Activated naive CD4-positive, alpha-beta T cell treated with anti-CD3 and anti-CD28 coated beads, Interleukin-2, amount 10 ng/mL, durations not matched to agents 7 days and 5 days (primary cell): ENCODE data around the gene NABP2.

Source experiments
- CTCF ChIA-PET: fragments of 350-600 bp; sonication (Branson Sonifier 250); formaldehyde crosslinking; loops from one replicate; lab custom pipeline; 2021; ENCODE audit warnings: antibody characterized with exemption; lab: Charles Lee
- DNase-seq: peaks from one replicate; pipeline ENCODE4 v3.0.0-alpha.2; 2020
- H3K27ac Mint-ChIP-seq: one replicate; pipeline ENCODE4 v1.8.0; 2021; ENCODE audit warnings: mild to moderate bottlenecking, moderate library complexity, mixed read lengths
- H3K27me3 Mint-ChIP-seq: one replicate; pipeline ENCODE4 v1.8.0; 2021; ENCODE audit warnings: mild to moderate bottlenecking, mixed read lengths
- H3K36me3 Mint-ChIP-seq: one replicate; pipeline ENCODE4 v1.8.0; 2021; ENCODE audit warnings: mixed read lengths
- H3K4me1 Mint-ChIP-seq: one replicate; pipeline ENCODE4 v1.8.0; 2021; ENCODE audit warnings: mixed read lengths
- H3K4me3 Mint-ChIP-seq: one replicate; pipeline ENCODE4 v1.8.0; 2021; ENCODE audit warnings: mild to moderate bottlenecking, moderate library complexity, mixed read lengths
- H3K9me3 Mint-ChIP-seq: one replicate; pipeline ENCODE4 v1.8.0; 2021; ENCODE audit warnings: mixed read lengths

NABP2 gene

DNA sequence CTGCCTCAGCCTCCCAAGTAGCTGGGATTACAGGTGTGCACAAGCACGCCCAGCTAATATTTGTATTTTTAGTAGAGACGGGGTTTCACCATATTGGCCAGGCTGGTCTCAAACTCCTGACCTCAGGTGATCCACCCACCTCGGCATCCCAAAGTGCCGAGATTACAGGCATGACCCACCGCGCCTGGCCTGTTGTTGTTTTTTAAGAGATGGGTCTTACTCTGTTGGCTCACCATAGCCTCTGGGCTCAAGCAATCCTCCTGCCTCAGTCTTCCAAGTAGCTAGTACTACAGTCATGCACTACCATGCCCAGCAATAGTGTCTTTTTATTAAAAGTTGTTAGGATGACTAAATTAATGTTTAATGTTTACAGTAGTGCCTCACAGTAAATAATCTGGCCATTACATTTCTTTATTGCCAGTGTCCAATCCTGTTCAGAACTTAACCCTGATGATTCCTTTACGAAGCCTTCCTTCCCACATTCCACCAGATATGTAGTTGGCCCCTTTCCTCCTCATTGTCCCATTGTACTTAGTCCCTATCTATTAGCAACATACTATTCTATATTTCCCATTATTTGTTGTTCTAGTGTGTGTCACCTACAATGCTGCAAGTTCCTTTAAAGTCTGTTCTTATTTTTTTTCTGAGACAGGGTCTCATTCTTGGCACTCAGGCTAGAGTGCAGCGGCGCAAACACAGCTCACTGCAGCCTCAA is 26.1 kb upstream of the NABP2 start:
- Mint-ChIP-seq H3K27ac (no peak overlapping the region), H3K4me1 (peaks cover 5% of the 10 kb centered on the region), H3K9me3 (no peaks in the 10 kb centered on the region), H3K4me3 (no peak overlapping the region), H3K36me3 (peaks cover 2% of the 10 kb centered on the region), H3K27me3 (no peaks in the 10 kb centered on the region)
- CTCF ChIA-PET, result no interaction called here
- DNase-seq, result no peak

DNA sequence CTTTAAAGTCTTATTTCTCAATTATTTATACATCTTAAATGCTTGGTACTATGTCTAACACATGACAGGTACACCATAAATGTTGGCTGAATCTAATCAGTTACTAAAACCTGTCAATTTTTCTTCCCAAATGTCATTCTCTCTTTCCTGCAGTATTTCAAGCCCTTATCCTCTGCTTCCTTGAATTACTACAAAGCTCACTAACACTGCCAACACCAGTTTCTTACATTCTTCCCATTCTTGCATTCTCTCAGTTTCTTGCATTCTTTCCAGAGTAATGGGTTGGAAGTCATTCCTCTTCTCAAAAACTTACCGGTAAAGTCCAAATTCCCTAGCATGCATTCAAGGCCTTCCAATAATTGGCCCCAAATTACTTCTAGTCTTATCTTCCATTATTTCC is 25.3 kb upstream of the NABP2 start:
- no peak for DNase-seq
- H3K36me3 Mint-ChIP-seq, result no peaks in the 10 kb centered on the region
- H3K4me3 Mint-ChIP-seq, result no peak overlapping the region
- CTCF ChIA-PET, result no interaction called here
- no peaks in the 10 kb centered on the region for H3K9me3 Mint-ChIP-seq
- no peak overlapping the region for H3K27ac Mint-ChIP-seq
- H3K4me1 Mint-ChIP-seq, result no peaks in the 10 kb centered on the region
- no peaks in the 10 kb centered on the region for H3K27me3 Mint-ChIP-seq

- DNase-seq, result no peak
- Mint-ChIP-seq H3K36me3 (peaks cover 21% of the 10 kb centered on the region), H3K27me3 (no peaks in the 10 kb centered on the region), H3K27ac (no peak overlapping the region), H3K4me3 (no peak overlapping the region), H3K9me3 (no peaks in the 10 kb centered on the region), H3K4me1 (no peaks in the 10 kb centered on the region)
- CTCF ChIA-PET, result interaction anchor here (0.7 to 1.6 kb wide), 2 partner anchors 13 to 42 kb away, joined by 3 read pairs; partner anchors contain the start of gene SMARCC2
Observed at GRCh38 chr12:56202366-56202765, 21.8 kb upstream of the NABP2 start.

DNA sequence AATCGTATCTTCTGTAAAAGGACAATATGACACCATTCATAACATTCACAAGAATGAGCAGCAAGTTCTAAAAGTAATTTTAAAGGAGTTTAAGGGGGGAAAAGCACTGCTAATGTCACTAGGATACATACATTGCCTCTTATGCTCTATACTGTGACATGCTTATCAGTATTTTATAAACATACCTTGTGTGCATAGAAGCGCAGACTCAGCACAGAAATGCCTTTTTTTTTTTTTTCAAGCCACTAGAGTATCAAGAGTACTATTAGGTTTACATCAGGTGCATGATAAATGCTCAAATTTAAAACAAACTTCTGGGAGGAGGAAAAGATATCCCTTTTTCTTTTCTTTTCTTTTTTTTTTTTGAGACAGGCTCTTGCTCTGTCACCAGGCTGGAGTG is 21.3 kb upstream of the NABP2 start:
- no peak overlapping the region for H3K27ac Mint-ChIP-seq
- H3K9me3 Mint-ChIP-seq, result no peaks in the 10 kb centered on the region
- DNase-seq, result no peak
- no peak overlapping the region for H3K4me3 Mint-ChIP-seq
- no peaks in the 10 kb centered on the region for H3K27me3 Mint-ChIP-seq
- no peaks in the 10 kb centered on the region for H3K4me1 Mint-ChIP-seq
- CTCF ChIA-PET, result no interaction called here
- peaks cover 26% of the 10 kb centered on the region for H3K36me3 Mint-ChIP-seq

GRCh38 chr12:56204275-56204674 is 19.9 kb upstream of the NABP2 start:
- no peaks in the 10 kb centered on the region for H3K4me1 Mint-ChIP-seq
- peaks cover 30% of the 10 kb centered on the region for H3K36me3 Mint-ChIP-seq
- H3K27ac Mint-ChIP-seq, result no peak overlapping the region
- CTCF ChIA-PET, result interaction anchor here (1.4 to 4.3 kb wide), 3 partner anchors 9 to 17 kb away, joined by 3 to 34 read pairs (median 10); partner anchors contain the start of genes RNF41 and SMARCC2
- no peak for DNase-seq
- no peaks in the 10 kb centered on the region for H3K9me3 Mint-ChIP-seq
- no peaks in the 10 kb centered on the region for H3K27me3 Mint-ChIP-seq
- no peak overlapping the region for H3K4me3 Mint-ChIP-seq

DNA sequence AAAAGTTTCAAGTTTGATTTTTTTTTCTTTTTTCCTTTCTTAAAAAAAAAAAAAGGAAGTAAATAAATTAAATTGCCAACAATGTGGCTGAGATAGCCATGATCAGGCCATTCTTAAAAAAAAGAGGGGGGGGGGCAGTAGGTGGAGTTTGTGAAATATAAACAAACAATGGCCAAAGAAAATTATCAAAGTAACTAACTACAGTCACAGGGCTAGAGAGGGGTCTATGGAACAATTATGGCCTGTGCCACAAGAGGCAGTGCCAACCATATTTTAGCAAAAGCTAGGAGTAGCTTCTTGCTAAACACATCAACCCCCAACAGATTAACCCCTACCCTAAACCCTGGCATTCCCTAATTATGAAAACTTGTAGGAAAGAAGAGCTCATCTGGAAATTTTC is 18.7 kb upstream of the NABP2 start:
- Mint-ChIP-seq H3K27ac (no peak overlapping the region), H3K4me1 (no peaks in the 10 kb centered on the region), H3K27me3 (no peaks in the 10 kb centered on the region), H3K9me3 (no peaks in the 10 kb centered on the region), H3K4me3 (no peak overlapping the region), H3K36me3 (peaks cover 39% of the 10 kb centered on the region)
- CTCF ChIA-PET, result interaction anchor here (0.7 to 4.3 kb wide), 9 partner anchors 11 to 467 kb away, joined by 3 to 34 read pairs (median 4); partner anchors contain the start of gene RNF41
- no peak for DNase-seq

- H3K9me3 Mint-ChIP-seq, result no peaks in the 10 kb centered on the region
- DNase-seq, result peak; percentile 65
- no peaks in the 10 kb centered on the region for H3K4me1 Mint-ChIP-seq
- no peak overlapping the region for H3K4me3 Mint-ChIP-seq
- CTCF ChIA-PET, result interaction anchor here (0.6 to 4.3 kb wide), 18 partner anchors 10 to 263 kb away, joined by 3 to 34 read pairs (median 4); partner anchors contain the start of genes CNPY2, RNF41 and SMARCC2
- peaks cover 45% of the 10 kb centered on the region for H3K36me3 Mint-ChIP-seq
- no peak overlapping the region for H3K27ac Mint-ChIP-seq
- no peaks in the 10 kb centered on the region for H3K27me3 Mint-ChIP-seq
Observed at GRCh38 chr12:56206452-56207166, 17.5 kb upstream of the NABP2 start.

GRCh38 chr12:56208006-56208405 is 16.1 kb upstream of the NABP2 start:
- H3K27me3 Mint-ChIP-seq, result no peaks in the 10 kb centered on the region
- H3K4me1 Mint-ChIP-seq, result no peaks in the 10 kb centered on the region
- no peak overlapping the region for H3K27ac Mint-ChIP-seq
- H3K4me3 Mint-ChIP-seq, result no peak overlapping the region
- no peaks in the 10 kb centered on the region for H3K9me3 Mint-ChIP-seq
- no peak for DNase-seq
- H3K36me3 Mint-ChIP-seq, result peaks cover 51% of the 10 kb centered on the region
- CTCF ChIA-PET, result interaction anchor here (1.1 to 4.3 kb wide), 7 partner anchors 11 to 256 kb away, joined by 3 to 34 read pairs (median 5); partner anchors contain the start of genes RNF41 and SMARCC2

GRCh38 chr12:56212361-56212760 is 11.8 kb upstream of the NABP2 start:
- H3K27me3 Mint-ChIP-seq, result no peaks in the 10 kb centered on the region

DNA sequence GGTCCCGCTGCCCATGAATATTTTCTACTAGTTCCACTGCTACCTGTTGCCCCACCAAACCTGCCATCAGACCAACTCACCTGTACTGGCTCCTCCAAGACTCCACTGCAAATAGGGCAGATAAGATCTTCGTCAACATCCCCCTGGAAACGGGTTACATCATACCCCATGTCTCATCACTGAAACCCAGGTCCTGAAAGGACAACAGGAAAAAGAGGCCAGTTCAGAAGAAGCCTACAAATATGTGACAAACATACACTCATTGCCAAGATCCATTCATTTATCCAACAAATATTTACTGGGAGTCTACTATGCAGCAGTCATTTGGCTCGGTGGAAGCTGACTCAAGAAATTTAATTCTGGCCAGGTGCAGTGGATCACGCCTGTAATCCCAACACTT is 10.3 kb upstream of the NABP2 start:
- no peak for DNase-seq
- H3K9me3 Mint-ChIP-seq, result no peaks in the 10 kb centered on the region
- CTCF ChIA-PET, result interaction anchor here (0.5 kb wide), 1 partner anchor 12 kb away, joined by 3 read pairs; no protein-coding TSS in a partner anchor
- H3K4me3 Mint-ChIP-seq, result no peak overlapping the region
- no peak overlapping the region for H3K27ac Mint-ChIP-seq
- H3K36me3 Mint-ChIP-seq, result peaks cover 43% of the 10 kb centered on the region
- H3K4me1 Mint-ChIP-seq, result peaks cover 2% of the 10 kb centered on the region
- no peaks in the 10 kb centered on the region for H3K27me3 Mint-ChIP-seq

More at GRCh38 chr12:56212361-56212760, 11.8 kb upstream of the NABP2 start:
- Mint-ChIP-seq H3K4me3 (no peak overlapping the region), H3K36me3 (peaks cover 50% of the 10 kb centered on the region), H3K9me3 (no peaks in the 10 kb centered on the region), H3K27ac (no peak overlapping the region), H3K4me1 (peaks cover 2% of the 10 kb centered on the region)
- no peak for DNase-seq
- CTCF ChIA-PET, result interaction anchor here (0.6 kb wide), 1 partner anchor 361 kb away, joined by 3 read pairs; no protein-coding TSS in a partner anchor

DNA sequence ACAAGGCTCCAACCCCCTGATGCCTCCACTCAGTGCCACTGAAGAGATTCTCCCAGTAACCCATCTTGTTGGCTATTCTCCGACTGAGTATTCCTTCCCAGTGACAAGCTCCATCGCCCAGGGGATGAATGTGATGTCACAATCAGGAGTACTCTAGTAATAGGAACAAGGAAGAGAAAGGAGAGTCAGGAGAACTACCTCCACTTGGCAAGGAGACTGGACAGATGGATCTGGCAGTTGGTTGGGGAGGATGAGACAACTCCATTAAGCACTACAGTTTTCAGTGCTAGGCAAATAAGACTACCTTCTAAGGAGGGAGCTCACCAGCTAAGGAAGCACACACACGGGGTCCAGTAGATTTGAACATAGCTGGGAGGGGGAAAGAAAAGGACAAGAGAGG is 7.7 kb upstream of the NABP2 start:
- Mint-ChIP-seq H3K4me3 (no peak overlapping the region), H3K4me1 (peaks cover 11% of the 10 kb centered on the region), H3K36me3 (peaks cover 27% of the 10 kb centered on the region), H3K27me3 (no peaks in the 10 kb centered on the region), H3K9me3 (no peaks in the 10 kb centered on the region), H3K27ac (no peak overlapping the region)
- no peak for DNase-seq
- CTCF ChIA-PET, result interaction anchor here (0.6 to 1.2 kb wide), 3 partner anchors 10 to 319 kb away, joined by 3 to 6 read pairs (median 3); no protein-coding TSS in a partner anchor

DNA sequence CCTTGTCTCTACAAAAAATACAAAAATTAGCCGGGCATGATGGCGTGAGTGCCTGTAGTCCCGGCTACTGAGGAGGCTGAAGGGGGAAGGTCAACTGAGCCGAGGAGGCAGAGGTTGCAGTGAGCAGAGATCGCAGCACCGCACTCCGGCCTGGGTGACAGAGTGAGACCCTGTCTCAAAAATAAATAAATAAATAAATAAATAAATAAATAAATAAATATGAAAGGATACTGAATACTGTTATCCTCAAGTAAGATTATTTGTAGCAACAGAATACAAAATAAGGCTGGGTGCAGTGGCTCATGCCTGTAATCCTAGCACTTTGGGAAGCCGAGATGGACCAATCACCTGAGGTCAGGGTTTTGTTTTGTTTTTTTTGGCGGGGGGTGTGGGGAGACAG is 4.3 kb upstream of the NABP2 start:
- Mint-ChIP-seq H3K27me3 (no peaks in the 10 kb centered on the region), H3K36me3 (peaks cover 13% of the 10 kb centered on the region), H3K9me3 (no peaks in the 10 kb centered on the region), H3K4me1 (peaks cover 41% of the 10 kb centered on the region), H3K27ac (no peak overlapping the region), H3K4me3 (no peak overlapping the region)
- CTCF ChIA-PET, result interaction anchor here (4.1 kb wide), 1 partner anchor 13 kb away, joined by 34 read pairs; no protein-coding TSS in a partner anchor
- DNase-seq, result no peak

GRCh38 chr12:56220611-56221231 is 3.4 kb upstream of the NABP2 start:
- H3K36me3 Mint-ChIP-seq, result peaks cover 8% of the 10 kb centered on the region
- H3K27ac Mint-ChIP-seq, result peak overlapping the region; percentile 93
- CTCF ChIA-PET, result interaction anchor here (1.3 to 4.1 kb wide), 4 partner anchors 14 to 102 kb away, joined by 6 to 34 read pairs (median 16); partner anchors contain the start of genes SMARCC2 and ZC3H10
- H3K27me3 Mint-ChIP-seq, result no peaks in the 10 kb centered on the region
- H3K4me3 Mint-ChIP-seq, result peak overlapping the region; percentile 99
- no peaks in the 10 kb centered on the region for H3K9me3 Mint-ChIP-seq
- no peak for DNase-seq
- peaks cover 49% of the 10 kb centered on the region for H3K4me1 Mint-ChIP-seq
